ENCODE data around the gene ATP2B2.

DNA sequence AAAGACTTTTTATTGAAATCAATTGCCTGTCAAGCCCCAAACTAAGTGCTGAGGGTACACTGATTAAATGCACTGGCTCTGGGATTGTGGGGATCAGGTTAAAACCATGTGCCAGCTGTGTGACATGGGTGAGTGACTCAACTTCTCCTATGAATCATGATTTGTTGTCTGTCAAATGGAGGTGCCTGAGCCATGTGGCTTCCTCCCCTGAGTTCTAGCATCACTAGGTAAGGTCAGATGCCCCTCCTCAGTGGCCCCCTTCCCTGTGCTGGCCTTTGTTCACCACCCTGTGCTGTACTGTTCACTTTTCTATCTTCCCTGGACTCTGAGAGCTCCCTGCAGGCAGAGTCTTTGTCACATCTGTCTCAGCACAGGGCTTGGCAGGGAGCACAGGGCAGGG, 43.6 kb upstream of the ATP2B2 start:
- TF ChIP-seq POLR2A (IDR thresholded peaks at IDR 0.05) = no peak
- TF ChIP-seq, protein P1, sequence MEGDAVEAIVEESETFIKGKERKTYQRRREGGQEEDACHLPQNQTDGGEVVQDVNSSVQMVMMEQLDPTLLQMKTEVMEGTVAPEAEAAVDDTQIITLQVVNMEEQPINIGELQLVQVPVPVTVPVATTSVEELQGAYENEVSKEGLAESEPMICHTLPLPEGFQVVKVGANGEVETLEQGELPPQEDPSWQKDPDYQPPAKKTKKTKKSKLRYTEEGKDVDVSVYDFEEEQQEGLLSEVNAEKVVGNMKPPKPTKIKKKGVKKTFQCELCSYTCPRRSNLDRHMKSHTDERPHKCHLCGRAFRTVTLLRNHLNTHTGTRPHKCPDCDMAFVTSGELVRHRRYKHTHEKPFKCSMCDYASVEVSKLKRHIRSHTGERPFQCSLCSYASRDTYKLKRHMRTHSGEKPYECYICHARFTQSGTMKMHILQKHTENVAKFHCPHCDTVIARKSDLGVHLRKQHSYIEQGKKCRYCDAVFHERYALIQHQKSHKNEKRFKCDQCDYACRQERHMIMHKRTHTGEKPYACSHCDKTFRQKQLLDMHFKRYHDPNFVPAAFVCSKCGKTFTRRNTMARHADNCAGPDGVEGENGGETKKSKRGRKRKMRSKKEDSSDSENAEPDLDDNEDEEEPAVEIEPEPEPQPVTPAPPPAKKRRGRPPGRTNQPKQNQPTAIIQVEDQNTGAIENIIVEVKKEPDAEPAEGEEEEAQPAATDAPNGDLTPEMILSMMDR (IDR thresholded peaks at IDR 0.05) = no peak
- TF ChIP-seq POLR2AphosphoS5 (IDR thresholded peaks at IDR 0.05) = no peak

All from transverse colon (tissue), 4 donors.